Endothelial cell of umbilical vein (primary cell): ENCODE data around the gene SORCS1. TPM values are rescaled to one million over a fixed set of nuclear protein-coding genes. Genes with fewer than 3 reads are reported as not detected.

Experiments
- BruUV-seq: library from RNA; stranded (reverse); fragments of 400-500 nt; replicated peaks from 2 replicates; lab custom pipeline; 2021; lab: Mats Ljungman, UMichigan
- CTCF ChIA-PET: fragments of 300-600, 350-600 bp; sonication (Branson Sonifier 250); formaldehyde crosslinking; loops from one replicate; lab custom pipeline; 2021; ENCODE audit warnings: antibody characterized with exemption, inconsistent platforms; lab: Charles Lee
- POLR2A ChIA-PET: fragments of 300-600, 350-600 bp; sonication (Branson Sonifier 250); formaldehyde crosslinking; loops from one replicate; lab custom pipeline; 2021; ENCODE audit warnings: antibody characterized with exemption, inconsistent platforms; lab: Charles Lee
- DNase-seq: peaks from one replicate; pipeline ENCODE4 v3.0.0-alpha.2; 2011; ENCODE audit warnings: low read depth, low spot score
- FAIRE-seq: peaks from 2 replicates; lab custom pipeline; 2011; peaks lifted over from hg19 to GRCh38; lab: Jason Lieb, UNC
- H2AFZ ChIP-seq: 2 replicates; pipeline ENCODE4 v1.6.0; 2012; ENCODE audit warnings: low read depth, low read length, control low read depth, inconsistent platforms
- H3K27ac ChIP-seq: 2 replicates; pipeline ENCODE4 v1.5.1; 2011; ENCODE audit warnings: low read depth, mild to moderate bottlenecking, control low read depth, low read length, moderate library complexity; ENCODE audit not compliant: insufficient read depth
- H3K27me3 ChIP-seq, 2 experiments: 2 replicates each; pipeline versions ENCODE4 v1.6.0 to v1.6.1; 2011; ENCODE audit warnings: low read length in 2 of 2, mixed read lengths in 1 of 2; ENCODE audit not compliant: control insufficient read depth in 2 of 2, insufficient read depth in 2 of 2
- H3K36me3 ChIP-seq, 2 experiments: 2 replicates in 1 of 2; 3 replicates in 1 of 2; pipeline ENCODE4 v1.5.1; 2011; ENCODE audit warnings: low read length in 2 of 2, mild to moderate bottlenecking in 1 of 2, moderate library complexity in 1 of 2; ENCODE audit not compliant: control insufficient read depth in 2 of 2, insufficient read depth in 2 of 2; ENCODE audit errors: extremely low read depth in 1 of 2
- H3K4me1 ChIP-seq: 3 replicates; pipeline ENCODE4 v1.5.1; 2011; ENCODE audit warnings: mild to moderate bottlenecking, low read length; ENCODE audit not compliant: control insufficient read depth, insufficient read depth; ENCODE audit errors: extremely low read depth
- H3K4me2 ChIP-seq: 2 replicates; pipeline ENCODE4 v1.6.1; 2011; ENCODE audit warnings: low read length, control low read depth, mixed read lengths; ENCODE audit not compliant: insufficient read depth
- H3K4me3 ChIP-seq, 3 experiments: fragments of 200-600 bp in 1 of 3; sonication (generic), shearing (Covaris generic) in 1 of 3; replicated peaks in 1 of 3; 2 replicates each; pipeline ENCODE4 v1.5.1; 2011 to 2016; ENCODE audit warnings: control low read depth in 3 of 3, low read length in 3 of 3, mild to moderate bottlenecking in 2 of 3, inconsistent platforms in 1 of 3, low read depth in 1 of 3, moderate library complexity in 1 of 3; ENCODE audit not compliant: insufficient read depth in 1 of 3
- H3K79me2 ChIP-seq: 2 replicates; pipeline ENCODE4 v1.6.0; 2012; ENCODE audit warnings: low read length, inconsistent platforms; ENCODE audit not compliant: control insufficient read depth, insufficient read depth
- H3K9ac ChIP-seq: replicated peaks from 2 replicates; pipeline ENCODE3; 2011; ENCODE audit warnings: low read length, control low read depth; ENCODE audit not compliant: insufficient read depth; ENCODE audit errors: extremely low read depth
- H3K9me1 ChIP-seq: replicated peaks from 3 replicates; pipeline ENCODE4 v1.6.0; 2011; ENCODE audit warnings: mild to moderate bottlenecking, low read length; ENCODE audit not compliant: control insufficient read depth, insufficient read depth; ENCODE audit errors: extremely low read depth
- H3K9me3 ChIP-seq: replicated peaks from 2 replicates; pipeline ENCODE4 v1.5.1; 2012; ENCODE audit warnings: low read length, inconsistent platforms; ENCODE audit not compliant: control insufficient read depth, insufficient read depth
- H4K20me1 ChIP-seq: replicated peaks from 2 replicates; pipeline ENCODE3; 2011; ENCODE audit warnings: mild to moderate bottlenecking, low read length; ENCODE audit not compliant: control insufficient read depth, insufficient read depth; ENCODE audit errors: extremely low read depth
- CTCF ChIP-seq, 2 donors: IDR thresholded peaks; 1 replicate in 1 of 2; 2 replicates in 1 of 2; pipeline ENCODE4 v1.5.1; 2011; ENCODE audit warnings: low read length in 2 of 2, mild to moderate bottlenecking in 2 of 2, moderate library complexity in 2 of 2, control low read depth in 1 of 2, inconsistent platforms in 1 of 2, low read depth in 1 of 2; ENCODE audit not compliant: insufficient read depth in 1 of 2; ENCODE audit errors: extremely low read depth in 1 of 2
- EZH2 ChIP-seq: IDR thresholded peaks from 2 replicates; pipeline ENCODE4 v1.6.1; 2012; ENCODE audit warnings: borderline replicate concordance, low read depth, mild to moderate bottlenecking, moderate library complexity, low read length, inconsistent platforms; ENCODE audit not compliant: severe bottlenecking
- FOS ChIP-seq: IDR thresholded peaks from 2 replicates; pipeline ENCODE4 v1.6.1; 2011; ENCODE audit warnings: mild to moderate bottlenecking, low read length, moderate library complexity, borderline replicate concordance; ENCODE audit not compliant: insufficient read depth
- GATA2 ChIP-seq: IDR thresholded peaks from 2 replicates; pipeline ENCODE4 v1.7.0; 2011; ENCODE audit warnings: low read depth, mild to moderate bottlenecking, moderate library complexity, mixed read lengths, low read length; ENCODE audit not compliant: insufficient read length, insufficient read depth
- JUN ChIP-seq: IDR thresholded peaks from 2 replicates; pipeline ENCODE4 v1.6.1; 2011; ENCODE audit warnings: borderline replicate concordance, low read depth; ENCODE audit not compliant: insufficient read length, insufficient read depth
- MAX ChIP-seq: IDR thresholded peaks from 2 replicates; pipeline ENCODE4 v1.6.1; 2011; ENCODE audit not compliant: insufficient read depth, insufficient read length
- POLR2A ChIP-seq: IDR thresholded peaks from 2 replicates; pipeline ENCODE4 v1.6.1; 2012; ENCODE audit warnings: low read depth, mild to moderate bottlenecking, control low read depth, low read length
- POLR2AphosphoS5 ChIP-seq: IDR thresholded peaks from 2 replicates; pipeline ENCODE4 v1.6.1; 2012; ENCODE audit warnings: low read depth, mild to moderate bottlenecking, control low read depth, low read length, moderate library complexity; ENCODE audit not compliant: insufficient read depth
- dilution Hi-C: fragments of 300-500 bp; cut with MboI; formaldehyde crosslinking; loops from one replicate; pipeline ENCODE4 v1.15.0; 2019; ENCODE audit warnings: low sequenced_read_pairs; ENCODE audit not compliant: extremely low pct_ligation_motif_present
- intact Hi-C: fragments of 100-400 bp; cut with micrococcal nuclease; formaldehyde crosslinking; loops from one replicate; pipeline ENCODE4 v1.10.0; 2022
- polyA plus RNA-seq, 4 experiments: library from polyadenylated mRNA; depleted of rRNA in 3 of 4; stranded (reverse) in 3 of 4; unstranded in 1 of 4; fragments of >200 nt; gene quantifications; 2 replicates each; pipeline versions ENCODE4 v1.2.1 to v1.2.3, GENCODE V29; 2011 to 2012; ENCODE audit warnings: missing spikeins in 1 of 4
- total RNA-seq: library from RNA; stranded (reverse); gene quantifications from 2 replicates; pipeline ENCODE4 v1.2.3, GENCODE V29; 2021

Gene SORCS1
- total and polyA plus RNA-seq, 2 donors (not counting 3 experiments of a cell fraction or from before 2014, with no cell fraction given): not detected

- FAIRE-seq (no peak), DNase-seq (no peak)
- BruUV-seq: no TSS peak
- Histone ChIP-seq H3K4me2 (no peak overlapping the region), H3K79me2 (no peaks in the 10 kb centered on the region), H3K9me1 (no peaks in the 10 kb centered on the region), H3K4me3 (no peak overlapping the region), H4K20me1 (no peaks in the 10 kb centered on the region), H3K9me3 (peaks cover 3% of the 10 kb centered on the region), H3K27ac (no peak overlapping the region), H3K27me3 (no peaks in the 10 kb centered on the region), H3K4me1 (no peaks in the 10 kb centered on the region), H2AFZ (no peak overlapping the region), H3K9ac (no peak overlapping the region), H3K36me3 (no peaks in the 10 kb centered on the region)
- dilution Hi-C loops (no loop called here), intact Hi-C loops (no loop called here)
- ChIA-PET CTCF (no interaction called here), POLR2A (no interaction called here)
- TF ChIP-seq MAX: no peak
- no peak for TF ChIP-seq POLR2A
Observed at GRCh38 chr10:106919871-106920282, 244.6 kb downstream of the SORCS1 start.

- TF ChIP-seq CTCF (IDR thresholded peaks at IDR 0.05; ENCODE audit: extremely low read depth in 1 of 2, insufficient read depth in 1 of 2, low read depth in 1 of 2, low read length in 2 of 2) (no peak), MAX (no peak), GATA2 (no peak), EZH2 (no peak), FOS (no peak), JUN (no peak), POLR2AphosphoS5 (no peak), POLR2A (no peak)
- BruUV-seq: no TSS peak
- no peaks in the 10 kb centered on the region for H3K27me3 ChIP-seq
- H3K9me1 ChIP-seq: no peaks in the 10 kb centered on the region
- H3K9ac ChIP-seq: no peak overlapping the region
- H3K4me1 ChIP-seq: no peaks in the 10 kb centered on the region
- no peak overlapping the region for H3K27ac ChIP-seq
- intact Hi-C loops: no loop called here
- no peak for DNase-seq
- no peaks in the 10 kb centered on the region for H3K36me3 ChIP-seq
- peaks cover 3% of the 10 kb centered on the region for H3K9me3 ChIP-seq
- H3K4me3 ChIP-seq: no peak overlapping the region
- dilution Hi-C loops: no loop called here
- no peaks in the 10 kb centered on the region for H4K20me1 ChIP-seq
- H3K79me2 ChIP-seq: no peaks in the 10 kb centered on the region
- no peak overlapping the region for H2AFZ ChIP-seq
- no peak for FAIRE-seq
- ChIA-PET CTCF (no interaction called here), POLR2A (no interaction called here)
- no peak overlapping the region for H3K4me2 ChIP-seq
Observed at GRCh38 chr10:106917452-106918055, 247.0 kb downstream of the SORCS1 start.
